ENCODE results near the gene ERFL. TPM values are rescaled to one million over a fixed set of nuclear protein-coding genes. Genes with fewer than 3 reads are reported as not detected.
A peak's percentile ranks its signal among the peaks of the same experiment; 100 is the strongest.

ERFL gene
- total and polyA plus RNA-seq, 8 donors: 0.06 to 0.37 (median 0.22) TPM; not detected in 1

DNA sequence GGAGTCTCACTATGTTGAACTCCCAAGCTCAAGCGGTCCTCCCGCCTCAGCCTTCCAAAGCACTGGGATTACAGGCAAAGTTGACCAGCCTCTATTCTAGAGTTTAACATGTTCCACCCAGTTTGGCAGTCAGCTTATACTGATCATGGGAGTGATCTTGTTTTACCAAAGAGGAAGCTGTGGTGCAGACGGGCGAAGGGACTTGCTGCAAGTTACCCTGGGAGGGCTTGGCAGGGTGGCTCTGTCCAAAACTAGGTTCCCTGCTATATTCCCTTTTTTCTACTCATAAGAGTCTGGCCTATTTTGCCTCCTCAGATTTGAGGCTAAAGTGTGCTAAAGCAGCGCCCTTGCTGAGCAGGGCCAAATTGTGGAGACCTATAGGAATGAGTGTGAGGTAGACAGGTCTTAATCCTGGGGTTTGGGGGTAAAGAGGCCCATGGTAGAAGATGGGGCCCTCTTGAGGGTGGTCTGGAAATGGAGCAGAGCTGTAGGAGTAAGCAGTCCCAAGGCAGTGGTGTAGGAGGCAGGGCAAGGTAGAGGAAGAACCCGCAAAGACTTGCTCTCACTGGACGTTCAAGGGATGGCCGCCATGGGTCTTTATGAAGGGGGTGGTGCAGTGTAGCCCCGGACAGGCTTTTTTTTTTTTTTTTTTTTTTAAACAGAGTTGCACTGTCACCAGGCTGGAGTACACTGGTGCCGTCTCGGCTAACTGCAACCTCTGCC, 64.9 kb downstream of the ERFL start:
- intact Hi-C loops (cut with DNase I): no loop called here
- Histone ChIP-seq H3K27me3 (no peaks in the 10 kb centered on the region), H3K9me3 (no peaks in the 10 kb centered on the region), H3K4me1 (peaks cover 20 to 33% (median 25%) of the 10 kb centered on the region in 3 donors), H3K4me3 (no peak overlapping the region), H3K36me3 (peaks cover 2 to 34% (median 16%) of the 10 kb centered on the region in 3 donors), H3K27ac (no peak overlapping the region)
- WGBS, 2 donors: 82 to 89% methylated on average over 11 of the region's 11 CpGs
- ATAC-seq (no peak), DNase-seq (no peak), FAIRE-seq (no peak)
- TF ChIP-seq, protein P1, sequence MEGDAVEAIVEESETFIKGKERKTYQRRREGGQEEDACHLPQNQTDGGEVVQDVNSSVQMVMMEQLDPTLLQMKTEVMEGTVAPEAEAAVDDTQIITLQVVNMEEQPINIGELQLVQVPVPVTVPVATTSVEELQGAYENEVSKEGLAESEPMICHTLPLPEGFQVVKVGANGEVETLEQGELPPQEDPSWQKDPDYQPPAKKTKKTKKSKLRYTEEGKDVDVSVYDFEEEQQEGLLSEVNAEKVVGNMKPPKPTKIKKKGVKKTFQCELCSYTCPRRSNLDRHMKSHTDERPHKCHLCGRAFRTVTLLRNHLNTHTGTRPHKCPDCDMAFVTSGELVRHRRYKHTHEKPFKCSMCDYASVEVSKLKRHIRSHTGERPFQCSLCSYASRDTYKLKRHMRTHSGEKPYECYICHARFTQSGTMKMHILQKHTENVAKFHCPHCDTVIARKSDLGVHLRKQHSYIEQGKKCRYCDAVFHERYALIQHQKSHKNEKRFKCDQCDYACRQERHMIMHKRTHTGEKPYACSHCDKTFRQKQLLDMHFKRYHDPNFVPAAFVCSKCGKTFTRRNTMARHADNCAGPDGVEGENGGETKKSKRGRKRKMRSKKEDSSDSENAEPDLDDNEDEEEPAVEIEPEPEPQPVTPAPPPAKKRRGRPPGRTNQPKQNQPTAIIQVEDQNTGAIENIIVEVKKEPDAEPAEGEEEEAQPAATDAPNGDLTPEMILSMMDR (IDR thresholded peaks at IDR 0.05): no peak

DNA sequence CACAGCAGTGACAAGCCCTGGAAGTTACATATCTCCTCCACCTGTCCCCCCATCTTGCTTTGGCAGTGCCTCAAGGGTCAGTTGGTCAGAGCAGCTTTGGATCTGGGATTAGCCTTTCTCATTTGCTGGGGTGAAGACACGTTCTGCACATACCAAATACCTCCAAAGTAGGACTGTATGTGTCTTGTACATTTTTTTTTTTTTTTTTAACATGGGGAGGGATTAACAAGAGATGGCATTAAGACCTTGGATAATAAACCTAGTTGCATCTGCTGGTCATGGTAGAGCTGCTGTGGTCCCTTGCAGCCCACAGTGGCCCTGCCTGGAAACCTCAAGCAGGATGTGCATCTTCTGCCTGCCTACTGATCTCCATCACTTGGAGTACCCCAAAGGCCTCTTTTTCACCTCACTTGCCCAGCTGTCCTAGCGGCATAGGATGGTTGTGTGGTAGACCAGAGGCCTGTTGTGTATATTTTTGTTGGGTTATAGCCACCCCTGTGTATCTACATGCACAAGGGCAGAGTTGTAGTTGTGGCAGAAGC, 65.7 kb downstream of the ERFL start:
- Histone ChIP-seq H3K27ac (no peak overlapping the region), H3K4me3 (peak overlapping the region in 2 of 4 donors; percentile 92 to 96), H3K27me3 (no peaks in the 10 kb centered on the region), H3K9me3 (no peaks in the 10 kb centered on the region), H3K4me1 (peaks cover 20 to 33% (median 26%) of the 10 kb centered on the region in 3 donors), H3K36me3 (peaks cover 2 to 30% (median 16%) of the 10 kb centered on the region in 3 donors)
- FAIRE-seq: no peak
- no peak for DNase-seq
- intact Hi-C loops (cut with DNase I): no loop called here
- TF ChIP-seq, protein P1 (IDR thresholded peaks at IDR 0.05): no peak
- WGBS, 2 donors: 67 to 68% methylated on average over 2 of the region's 2 CpGs
- ATAC-seq: no peak

DNA sequence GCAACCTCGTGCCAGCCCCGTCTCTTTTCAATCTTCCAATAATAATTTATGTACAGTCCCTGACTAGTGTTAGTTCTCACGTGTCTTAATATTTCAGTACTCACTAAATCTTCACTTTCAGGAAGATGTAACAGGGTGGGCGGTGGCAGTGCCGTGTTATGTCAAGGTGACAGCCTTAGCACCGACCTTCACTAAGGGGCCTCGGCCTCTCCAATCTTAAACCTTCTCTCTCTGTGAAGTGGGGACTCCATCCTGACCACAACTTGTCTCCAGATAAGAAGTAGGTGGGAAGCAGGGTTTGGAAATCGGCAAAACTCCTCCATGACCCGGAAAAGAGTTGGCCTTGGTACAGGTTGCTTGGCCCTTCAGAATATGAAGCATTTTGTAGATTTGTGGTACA, 66.4 kb downstream of the ERFL start:
- intact Hi-C loops (cut with DNase I): no loop called here
- WGBS, 2 donors: 50 to 69% methylated on average over 9 of the region's 9 CpGs
- TF ChIP-seq, protein P1 (IDR thresholded peaks at IDR 0.05): no peak
- peak overlapping the region in 2 of 4 donors; percentile 92 to 96 for H3K4me3 ChIP-seq
- H3K4me1 ChIP-seq: peaks cover 20 to 33% (median 26%) of the 10 kb centered on the region in 3 donors
- H3K27ac ChIP-seq: no peak overlapping the region
- peaks cover 2 to 30% (median 16%) of the 10 kb centered on the region in 3 donors for H3K36me3 ChIP-seq
- no peak for DNase-seq
- no peaks in the 10 kb centered on the region for H3K27me3 ChIP-seq
- no peak for FAIRE-seq
- no peaks in the 10 kb centered on the region for H3K9me3 ChIP-seq
- no peak for ATAC-seq

DNA sequence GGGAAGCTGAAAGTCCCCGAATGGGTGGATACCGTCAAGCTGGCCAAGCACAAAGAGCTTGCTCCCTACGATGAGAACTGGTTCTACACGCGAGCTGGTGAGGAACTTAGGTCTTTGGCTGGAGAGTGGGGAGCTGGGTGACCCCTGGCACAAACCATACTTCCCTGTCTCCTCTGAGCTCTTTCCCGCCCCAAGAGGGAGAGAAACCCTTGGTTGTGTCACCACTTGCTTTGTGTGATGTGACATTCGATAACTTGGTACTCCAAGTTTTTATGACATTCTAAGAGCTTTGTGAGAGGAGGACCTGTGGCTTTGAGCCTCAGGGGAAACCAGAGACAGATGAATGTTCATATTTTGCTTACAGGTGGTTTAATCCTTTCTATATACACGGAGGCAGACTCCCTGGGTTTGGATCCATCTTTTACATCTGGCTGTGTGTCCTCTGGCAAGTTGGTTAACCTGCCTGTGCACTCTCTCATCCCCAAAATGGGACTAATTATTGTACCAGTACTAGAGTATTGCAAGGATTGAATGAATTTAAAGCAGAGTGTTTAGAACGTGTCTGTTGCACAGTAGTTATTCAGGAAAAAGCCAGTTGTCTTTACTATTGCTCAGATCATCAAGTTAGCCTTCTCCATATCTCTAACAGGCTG, 67.0 kb downstream of the ERFL start:
- 24 to 27% methylated on average over 9 of the region's 9 CpGs for WGBS, 2 donors
- no peak for DNase-seq
- TF ChIP-seq, protein P1 (IDR thresholded peaks at IDR 0.05): no peak
- no peaks in the 10 kb centered on the region for H3K27me3 ChIP-seq
- peak overlapping the region; percentile 73 to 96 (median 90) for H3K4me3 ChIP-seq
- intact Hi-C loops (cut with DNase I): no loop called here
- peaks cover 2 to 30% (median 16%) of the 10 kb centered on the region in 3 donors for H3K36me3 ChIP-seq
- no peak for ATAC-seq
- no peak for FAIRE-seq
- no peaks in the 10 kb centered on the region for H3K9me3 ChIP-seq
- H3K27ac ChIP-seq: peak overlapping the region in 2 of 4 donors; percentile 90 to 95
- peaks cover 20 to 33% (median 25%) of the 10 kb centered on the region in 3 donors for H3K4me1 ChIP-seq
